KOPT-K1 (cell line): ENCODE measurements around the gene MAPK9.
A peak's percentile ranks its signal among the peaks of the same experiment; 100 is the strongest.

Experiments
- H3K27ac ChIP-seq: fragments of 200-600 bp; sonication (generic); 2 replicates; pipeline ENCODE4 v1.5.1; 2016; ENCODE audit warnings: antibody characterized with exemption, mild to moderate bottlenecking, low read depth, low read length; ENCODE audit not compliant: poor library complexity, severe bottlenecking
- H3K36me3 ChIP-seq: fragments of 200-600 bp; sonication (generic); 2 replicates; pipeline ENCODE4 v1.5.1; 2017; ENCODE audit warnings: antibody characterized with exemption, mild to moderate bottlenecking, low read length, moderate library complexity; ENCODE audit not compliant: insufficient read depth
- H3K9me3 ChIP-seq: fragments of 200-600 bp; sonication (generic); 2 replicates; pipeline ENCODE4 v1.5.1; 2017; ENCODE audit warnings: antibody characterized with exemption, low read length, mild to moderate bottlenecking; ENCODE audit not compliant: insufficient read depth, poor library complexity, severe bottlenecking

The MAPK9 gene

GRCh38 chr5:180291943-180292831, at the start of gene MAPK9:
MAPK9 (minus strand) TSS chr5:180292083; CDS start chr5:180280561, 11,522 bp downstream.
- no peaks in the 10 kb centered on the region for H3K9me3 ChIP-seq
- H3K36me3 ChIP-seq: 0 out of 2 replicates have a peak, but pooled peaks cover 20% of the 10 kb centered on the region
- H3K27ac ChIP-seq: peak within 1 kb of the TSS; percentile 87

- H3K36me3 ChIP-seq: no peaks in the 10 kb centered on the region
- H3K9me3 ChIP-seq: no peaks in the 10 kb centered on the region
- H3K27ac ChIP-seq: no peak overlapping the region
Observed at GRCh38 chr5:180341595-180341994, 49.7 kb upstream of the MAPK9 start.

- H3K27ac ChIP-seq: no peak overlapping the region
Observed at GRCh38 chr5:180340856-180341255, 49.0 kb upstream of the MAPK9 start.

GRCh38 chr5:180339583-180340183, 47.8 kb upstream of the MAPK9 start:
- no peaks in the 10 kb centered on the region for H3K36me3 ChIP-seq
- H3K27ac ChIP-seq: no peak overlapping the region
- no peaks in the 10 kb centered on the region for H3K9me3 ChIP-seq

More at GRCh38 chr5:180340856-180341255, 49.0 kb upstream of the MAPK9 start:
- Histone ChIP-seq H3K9me3 (no peaks in the 10 kb centered on the region), H3K36me3 (no peaks in the 10 kb centered on the region)

GRCh38 chr5:180338001-180338707, 46.3 kb upstream of the MAPK9 start:
- H3K27ac ChIP-seq: no peak overlapping the region
- H3K36me3 ChIP-seq: no peaks in the 10 kb centered on the region
- H3K9me3 ChIP-seq: no peaks in the 10 kb centered on the region

- no peak overlapping the region for H3K27ac ChIP-seq
- H3K9me3 ChIP-seq: no peaks in the 10 kb centered on the region
- H3K36me3 ChIP-seq: no peaks in the 10 kb centered on the region
Observed at GRCh38 chr5:180336234-180337020, 44.5 kb upstream of the MAPK9 start.

GRCh38 chr5:180335614-180336233, 43.8 kb upstream of the MAPK9 start:
- Histone ChIP-seq H3K36me3 (no peaks in the 10 kb centered on the region), H3K27ac (no peak overlapping the region), H3K9me3 (no peaks in the 10 kb centered on the region)

- Histone ChIP-seq H3K36me3 (no peaks in the 10 kb centered on the region), H3K9me3 (no peaks in the 10 kb centered on the region), H3K27ac (no peak overlapping the region)
Observed at GRCh38 chr5:180334751-180335613, 43.1 kb upstream of the MAPK9 start.

- H3K36me3 ChIP-seq: no peaks in the 10 kb centered on the region
- H3K27ac ChIP-seq: no peak overlapping the region
- H3K9me3 ChIP-seq: no peaks in the 10 kb centered on the region
Observed at GRCh38 chr5:180334176-180334575, 42.3 kb upstream of the MAPK9 start.

- Histone ChIP-seq H3K27ac (no peak overlapping the region), H3K36me3 (no peaks in the 10 kb centered on the region), H3K9me3 (no peaks in the 10 kb centered on the region)
Observed at GRCh38 chr5:180333661-180334060, 41.8 kb upstream of the MAPK9 start.

- Histone ChIP-seq H3K27ac (no peak overlapping the region), H3K36me3 (no peaks in the 10 kb centered on the region)
Observed at GRCh38 chr5:180332861-180333260, 41.0 kb upstream of the MAPK9 start.

GRCh38 chr5:180332051-180332517, 40.2 kb upstream of the MAPK9 start:
- H3K36me3 ChIP-seq: no peaks in the 10 kb centered on the region
- no peak overlapping the region for H3K27ac ChIP-seq
- H3K9me3 ChIP-seq: no peaks in the 10 kb centered on the region

More at GRCh38 chr5:180332861-180333260, 41.0 kb upstream of the MAPK9 start:
- no peaks in the 10 kb centered on the region for H3K9me3 ChIP-seq

- Histone ChIP-seq H3K27ac (no peak overlapping the region), H3K9me3 (no peaks in the 10 kb centered on the region), H3K36me3 (no peaks in the 10 kb centered on the region)
Observed at GRCh38 chr5:180331647-180331950, 39.7 kb upstream of the MAPK9 start.
